C4-2B (cell line): Measurements from ENCODE around the gene SPATA13.

Experiments
- ZFX ChIP-seq: fragments of 450-650 bp; IDR thresholded peaks from 2 replicates; pipeline ENCODE4 v1.6.1; 2017
- TF ChIP-seq, protein P1 (sequence below): fragments of 450-650 bp; conservative IDR thresholded peaks from 2 replicates; pipeline ENCODE4 v1.5.1; 2017; ENCODE audit warnings: mild to moderate bottlenecking

DNA sequence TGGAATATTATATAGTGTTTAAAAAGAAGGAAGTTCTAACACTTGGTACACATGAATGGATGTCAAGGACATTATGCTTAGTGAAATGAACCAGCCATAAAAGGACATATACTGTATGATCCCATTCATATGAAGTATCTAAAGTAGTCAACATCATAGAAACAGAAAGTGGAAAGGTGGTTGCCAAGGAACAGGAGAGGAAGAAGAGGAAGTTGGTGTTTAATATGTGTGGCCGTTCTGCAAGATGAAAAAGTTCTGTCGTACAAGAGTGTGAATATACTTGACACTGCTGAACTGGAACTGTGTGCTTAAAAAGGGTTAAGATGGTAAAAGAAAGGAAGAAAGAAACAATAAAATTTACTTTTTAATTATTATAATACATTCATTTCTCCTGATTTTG is 115.8 kb downstream of the SPATA13 start:
- TF ChIP-seq, protein P1, sequence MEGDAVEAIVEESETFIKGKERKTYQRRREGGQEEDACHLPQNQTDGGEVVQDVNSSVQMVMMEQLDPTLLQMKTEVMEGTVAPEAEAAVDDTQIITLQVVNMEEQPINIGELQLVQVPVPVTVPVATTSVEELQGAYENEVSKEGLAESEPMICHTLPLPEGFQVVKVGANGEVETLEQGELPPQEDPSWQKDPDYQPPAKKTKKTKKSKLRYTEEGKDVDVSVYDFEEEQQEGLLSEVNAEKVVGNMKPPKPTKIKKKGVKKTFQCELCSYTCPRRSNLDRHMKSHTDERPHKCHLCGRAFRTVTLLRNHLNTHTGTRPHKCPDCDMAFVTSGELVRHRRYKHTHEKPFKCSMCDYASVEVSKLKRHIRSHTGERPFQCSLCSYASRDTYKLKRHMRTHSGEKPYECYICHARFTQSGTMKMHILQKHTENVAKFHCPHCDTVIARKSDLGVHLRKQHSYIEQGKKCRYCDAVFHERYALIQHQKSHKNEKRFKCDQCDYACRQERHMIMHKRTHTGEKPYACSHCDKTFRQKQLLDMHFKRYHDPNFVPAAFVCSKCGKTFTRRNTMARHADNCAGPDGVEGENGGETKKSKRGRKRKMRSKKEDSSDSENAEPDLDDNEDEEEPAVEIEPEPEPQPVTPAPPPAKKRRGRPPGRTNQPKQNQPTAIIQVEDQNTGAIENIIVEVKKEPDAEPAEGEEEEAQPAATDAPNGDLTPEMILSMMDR = no peak
- TF ChIP-seq ZFX = no peak
